IMR-90 (cell line): Measurements from ENCODE around the gene MAPK13.

ENCODE experiments used
- CHD1 ChIP-seq: IDR thresholded peaks from 2 replicates; pipeline ENCODE4 v1.6.1; 2012; ENCODE audit warnings: low read depth, low read length, improper control_type of control experiment
- FOS ChIP-seq: fragments of 150-350 bp; IDR thresholded peaks from 2 replicates; pipeline ENCODE4 v1.6.1; 2016; ENCODE audit warnings: low read depth, low read length
- MAFK ChIP-seq: IDR thresholded peaks from 2 replicates; pipeline ENCODE4 v1.6.1; 2012; ENCODE audit warnings: low read depth, low read length, improper control_type of control experiment
- NFE2L2 ChIP-seq: fragments of 150-350 bp; IDR thresholded peaks from 2 replicates; pipeline ENCODE4 v1.6.1; 2016; ENCODE audit warnings: low read depth, mild to moderate bottlenecking, low read length
- POLR2A ChIP-seq: IDR thresholded peaks from 2 replicates; pipeline ENCODE4 v1.6.1; 2012; ENCODE audit warnings: mild to moderate bottlenecking, low read depth, low read length
- RAD21 ChIP-seq: IDR thresholded peaks from 2 replicates; pipeline ENCODE4 v1.6.1; 2012; ENCODE audit warnings: low read length, improper control_type of control experiment
- RCOR1 ChIP-seq: IDR thresholded peaks from 2 replicates; pipeline ENCODE4 v1.6.1; 2012; ENCODE audit warnings: mild to moderate bottlenecking, low read length, improper control_type of control experiment; ENCODE audit not compliant: insufficient replicate concordance
- TF ChIP-seq, protein P1 (sequence below): conservative IDR thresholded peaks from 2 replicates; pipeline ENCODE4 v1.5.1; 2012; ENCODE audit warnings: mild to moderate bottlenecking, low read depth, low read length, improper control_type of control experiment

DNA sequence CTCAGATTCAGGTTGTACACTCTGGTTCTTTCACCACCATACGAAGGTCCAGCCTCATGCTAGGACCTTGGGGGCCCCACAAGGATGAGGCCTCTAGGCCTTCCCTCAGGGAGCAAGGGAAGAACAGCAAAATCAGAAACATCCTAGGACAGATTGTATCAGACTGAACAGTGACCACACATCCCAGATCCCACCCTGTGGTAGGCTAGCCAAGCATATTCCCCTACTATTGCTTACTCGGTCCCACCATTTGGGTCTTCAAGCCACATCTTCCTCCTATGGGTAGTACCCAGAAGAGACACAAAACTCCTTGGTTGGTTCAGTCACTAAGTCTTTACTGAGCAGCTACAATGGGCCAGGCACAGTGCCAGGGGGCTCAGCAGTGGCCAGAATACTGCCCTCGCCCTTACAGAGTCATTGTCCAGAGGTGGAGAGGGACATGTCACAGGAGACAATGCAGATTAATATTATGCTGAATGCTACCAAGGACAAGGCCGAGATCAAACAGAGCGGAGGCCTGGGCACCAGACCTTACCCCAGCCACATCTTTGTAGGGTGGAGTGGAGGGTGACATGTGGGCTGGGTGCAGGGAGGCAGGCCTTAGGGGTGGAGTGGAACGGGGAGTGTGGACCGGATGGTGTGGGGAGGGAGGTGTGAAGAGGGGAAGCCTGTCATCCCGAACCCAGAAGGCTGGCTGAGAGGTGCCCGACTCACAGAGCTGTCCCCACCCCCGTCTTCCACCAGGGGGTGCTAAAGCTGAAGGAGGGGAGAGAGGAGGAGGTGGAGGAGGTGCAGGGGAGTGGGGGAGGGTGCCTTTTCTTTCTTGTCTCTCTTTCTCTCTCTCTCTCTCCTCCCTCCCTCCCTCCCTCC is 6.8 kb upstream of the MAPK13 start:
- TF ChIP-seq, protein P1, sequence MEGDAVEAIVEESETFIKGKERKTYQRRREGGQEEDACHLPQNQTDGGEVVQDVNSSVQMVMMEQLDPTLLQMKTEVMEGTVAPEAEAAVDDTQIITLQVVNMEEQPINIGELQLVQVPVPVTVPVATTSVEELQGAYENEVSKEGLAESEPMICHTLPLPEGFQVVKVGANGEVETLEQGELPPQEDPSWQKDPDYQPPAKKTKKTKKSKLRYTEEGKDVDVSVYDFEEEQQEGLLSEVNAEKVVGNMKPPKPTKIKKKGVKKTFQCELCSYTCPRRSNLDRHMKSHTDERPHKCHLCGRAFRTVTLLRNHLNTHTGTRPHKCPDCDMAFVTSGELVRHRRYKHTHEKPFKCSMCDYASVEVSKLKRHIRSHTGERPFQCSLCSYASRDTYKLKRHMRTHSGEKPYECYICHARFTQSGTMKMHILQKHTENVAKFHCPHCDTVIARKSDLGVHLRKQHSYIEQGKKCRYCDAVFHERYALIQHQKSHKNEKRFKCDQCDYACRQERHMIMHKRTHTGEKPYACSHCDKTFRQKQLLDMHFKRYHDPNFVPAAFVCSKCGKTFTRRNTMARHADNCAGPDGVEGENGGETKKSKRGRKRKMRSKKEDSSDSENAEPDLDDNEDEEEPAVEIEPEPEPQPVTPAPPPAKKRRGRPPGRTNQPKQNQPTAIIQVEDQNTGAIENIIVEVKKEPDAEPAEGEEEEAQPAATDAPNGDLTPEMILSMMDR: peak; percentile 81
- no peak for TF ChIP-seq MAFK
- peak; percentile 78 for TF ChIP-seq RAD21
- TF ChIP-seq POLR2A: no peak
- no peak for TF ChIP-seq CHD1
- no peak for TF ChIP-seq NFE2L2
- no peak for TF ChIP-seq FOS
- no peak for TF ChIP-seq RCOR1
